ENCODE measurements around the gene TPH2. TPM values are rescaled to one million over a fixed set of nuclear protein-coding genes. Genes with fewer than 3 reads are reported as not detected.

Gene TPH2
- total RNA-seq, 1 experiment from 2014 or later = not detected

DNA sequence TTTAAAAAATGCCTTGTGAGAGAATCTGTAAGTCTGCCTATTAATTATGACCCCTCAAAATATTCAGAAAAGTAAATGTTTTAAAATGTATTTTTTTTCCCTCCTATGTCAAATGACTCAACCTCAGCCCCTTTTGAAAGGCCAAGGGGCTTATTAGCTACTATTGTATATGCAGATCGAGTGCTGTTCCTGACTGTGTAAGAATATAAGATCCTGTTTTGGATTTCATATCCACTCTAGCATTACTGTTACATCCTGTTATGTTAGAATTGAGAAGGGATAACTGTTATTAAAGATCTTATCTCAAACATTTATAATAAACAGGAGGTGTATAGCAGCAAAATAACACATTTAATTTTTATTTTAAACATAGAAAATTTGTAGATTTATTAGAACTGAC lies 46.6 kb upstream of the TPH2 start:
- Histone ChIP-seq H3K27me3 (ENCODE audit: control insufficient read depth, insufficient read depth, low read length) (no peaks in the 10 kb centered on the region), H3K4me3 (ENCODE audit: low read depth in 2 of 2, low read length in 2 of 2) (no peak overlapping the region), H3K9me3 (ENCODE audit: control insufficient read depth, insufficient read depth, low read depth, low read length) (no peaks in the 10 kb centered on the region), H3K36me3 (ENCODE audit: control insufficient read depth, insufficient read depth, low read length) (peaks cover 11% of the 10 kb centered on the region; the same call in 1 of the 2 replicates), H3K4me1 (ENCODE audit: control insufficient read depth, insufficient read depth, low read length) (no peaks in the 10 kb centered on the region), H3K27ac (ENCODE audit: low read length) (no peak overlapping the region)
- no peak for TF ChIP-seq CTCF (IDR thresholded peaks at IDR 0.05)
- no peak for TF ChIP-seq SIN3A (IDR thresholded peaks at IDR 0.05; ENCODE audit: borderline replicate concordance, insufficient read depth, low read depth, low read length)
- no peak for TF ChIP-seq REST (IDR thresholded peaks at IDR 0.05; ENCODE audit: insufficient read depth in 1 of 2, low read depth in 2 of 2, low read length in 1 of 2)
- no peak for TF ChIP-seq POLR2AphosphoS5 (IDR thresholded peaks at IDR 0.05; ENCODE audit: low read depth, low read length)
- TF ChIP-seq TCF7L2 (IDR thresholded peaks at IDR 0.05; ENCODE audit: low read depth, low read length) = no peak
- no TSS peak for BruUV-seq (replicated peaks)
- DNase-seq (ENCODE audit: low read depth, low spot score) (no peak), ATAC-seq (no peak)
- ChIA-PET CTCF (no interaction called here), POLR2A (no interaction called here)
- in situ Hi-C loops (cut with HindIII; ENCODE audit: low pct_unique_long_range_greater_than_20kb, low sequenced_read_pairs) (no loop called here), intact Hi-C loops (cut with micrococcal nuclease; ENCODE audit: unreplicated experiment) (no loop called here)

GRCh38 chr12:71896205-71896882 lies 42.3 kb upstream of the TPH2 start:
- H3K27me3 ChIP-seq (ENCODE audit: control insufficient read depth, insufficient read depth, low read length) = no peaks in the 10 kb centered on the region
- no peak for TF ChIP-seq SIN3A (IDR thresholded peaks at IDR 0.05; ENCODE audit: borderline replicate concordance, insufficient read depth, low read depth, low read length)
- no peak for TF ChIP-seq CTCF (IDR thresholded peaks at IDR 0.05)
- TF ChIP-seq REST (IDR thresholded peaks at IDR 0.05; ENCODE audit: insufficient read depth in 1 of 2, low read depth in 2 of 2, low read length in 1 of 2) = no peak
- no peak for TF ChIP-seq POLR2AphosphoS5 (IDR thresholded peaks at IDR 0.05; ENCODE audit: low read depth, low read length)
- no peak for TF ChIP-seq TCF7L2 (IDR thresholded peaks at IDR 0.05; ENCODE audit: low read depth, low read length)
- no TSS peak for BruUV-seq (replicated peaks)
- no peak overlapping the region for H3K4me3 ChIP-seq (ENCODE audit: low read depth in 2 of 2, low read length in 2 of 2)
- no peaks in the 10 kb centered on the region for H3K9me3 ChIP-seq (ENCODE audit: control insufficient read depth, insufficient read depth, low read depth, low read length)
- no peak for DNase-seq (ENCODE audit: low read depth, low spot score)
- in situ Hi-C loops (cut with HindIII; ENCODE audit: low pct_unique_long_range_greater_than_20kb, low sequenced_read_pairs) (no loop called here), intact Hi-C loops (cut with micrococcal nuclease; ENCODE audit: unreplicated experiment) (no loop called here)
- ChIA-PET CTCF (no interaction called here), POLR2A (no interaction called here)
- peaks cover 14% of the 10 kb centered on the region; the same call in 1 of the 2 replicates for H3K36me3 ChIP-seq (ENCODE audit: control insufficient read depth, insufficient read depth, low read length)
- no peak overlapping the region for H3K27ac ChIP-seq (ENCODE audit: low read length)
- ATAC-seq = no peak
- H3K4me1 ChIP-seq (ENCODE audit: control insufficient read depth, insufficient read depth, low read length) = no peaks in the 10 kb centered on the region
